GM12878 (cell line): ENCODE results near the gene ZNF600. TPM values are rescaled to one million over a fixed set of nuclear protein-coding genes. Genes with fewer than 3 reads are reported as not detected.

ENCODE experiments used
- ATAC-seq: fragments of 200-7000 bp; cut with Tn5 transposase; 3 replicates; pipeline ENCODE4 v1.9.1; 2020; ENCODE audit warnings: mild to moderate bottlenecking, moderate library complexity
- BruUV-seq: library from RNA; stranded (reverse); fragments of 400-500 nt; replicated peaks from 2 replicates; lab custom pipeline; 2021; lab: Mats Ljungman, UMichigan
- CTCF ChIA-PET: fragments of 300-600 bp; sonication (Branson Sonifier 250); formaldehyde crosslinking; extraction: SDS; loops from one replicate; lab custom pipeline; 2021; ENCODE audit warnings: inconsistent platforms; lab: Yijun Ruan, JAX
- POLR2A ChIA-PET: fragments of 350-600 bp; formaldehyde crosslinking; extraction: SDS; loops from one replicate; lab custom pipeline; 2021; ENCODE audit warnings: inconsistent platforms; lab: Charles Lee
- RAD21 ChIA-PET: fragments of 300-600 bp; sonication (Branson Sonifier 250); formaldehyde crosslinking; loops from one replicate; lab custom pipeline; 2023; ENCODE audit warnings: antibody characterized with exemption; ENCODE audit not compliant: unreplicated experiment; lab: Charles Lee
- SMC1A ChIA-PET: fragments of 300-600 bp; sonication (Branson Sonifier 250); formaldehyde crosslinking; loops from one replicate; lab custom pipeline; 2023; ENCODE audit not compliant: unreplicated experiment, uncharacterized antibody; lab: Charles Lee
- DNase-seq: peaks from one replicate; pipeline ENCODE4 v3.0.0-alpha.2; 2011; ENCODE audit warnings: low read depth, low spot score
- FAIRE-seq: peaks from 3 replicates; lab custom pipeline; 2011; peaks lifted over from hg19 to GRCh38; lab: Jason Lieb, UNC
- H2AFZ ChIP-seq: 2 replicates; pipeline ENCODE4 v1.6.0; 2011; ENCODE audit warnings: low read depth, low read length, control low read depth; ENCODE audit not compliant: control insufficient read depth
- H3K27ac ChIP-seq: 2 replicates; pipeline ENCODE4 v1.5.1; 2011; ENCODE audit warnings: control low read depth; ENCODE audit not compliant: control insufficient read depth, insufficient read depth
- H3K27me3 ChIP-seq, 2 experiments: replicated peaks in 1 of 2; 2 replicates each; pipeline versions ENCODE4 v1.6.0 to v1.6.1; 2011; ENCODE audit warnings: low read length in 1 of 2; ENCODE audit not compliant: control insufficient read depth in 2 of 2, insufficient read depth in 2 of 2
- H3K36me3 ChIP-seq, 2 experiments: 2 replicates each; pipeline ENCODE4 v1.5.1; 2011; ENCODE audit warnings: low read length in 1 of 2; ENCODE audit not compliant: control insufficient read depth in 2 of 2, insufficient read depth in 2 of 2
- H3K4me1 ChIP-seq: 2 replicates; pipeline ENCODE4 v1.6.1; 2011; ENCODE audit warnings: mild to moderate bottlenecking, low read length, moderate library complexity, mixed read lengths; ENCODE audit not compliant: control insufficient read depth, insufficient read depth
- H3K4me2 ChIP-seq: 2 replicates; pipeline ENCODE4 v1.6.0; 2011; ENCODE audit warnings: control low read depth; ENCODE audit not compliant: control insufficient read depth, insufficient read depth
- H3K4me3 ChIP-seq: fragments of 200-600 bp; sonication (generic); 2 replicates; pipeline ENCODE4 v1.5.1; 2016
- H3K79me2 ChIP-seq: 2 replicates; pipeline ENCODE4 v1.6.0; 2011; ENCODE audit warnings: low read length; ENCODE audit not compliant: control insufficient read depth, insufficient read depth
- H3K9ac ChIP-seq: 2 replicates; pipeline ENCODE4 v1.8.0; 2011; ENCODE audit warnings: low read length, control low read depth, mixed read lengths; ENCODE audit not compliant: control insufficient read depth, insufficient read depth
- H3K9me3 ChIP-seq: replicated peaks from 3 replicates; pipeline ENCODE4 v1.5.1; 2011; ENCODE audit warnings: mild to moderate bottlenecking, low read length; ENCODE audit not compliant: control insufficient read depth, insufficient read depth
- H4K20me1 ChIP-seq: 2 replicates; pipeline ENCODE4 v1.6.0; 2011; ENCODE audit not compliant: control insufficient read depth, insufficient read depth
- BMI1 ChIP-seq: fragments of 450-650 bp; IDR thresholded peaks from 2 replicates; pipeline ENCODE4 v1.6.1; 2016; ENCODE audit warnings: mild to moderate bottlenecking, moderate library complexity, borderline replicate concordance
- CTCF ChIP-seq, 3 experiments: IDR thresholded peaks in 2 of 3; conservative IDR thresholded peaks in 1 of 3; 2 replicates each; pipeline ENCODE4 v1.5.1; 2011; ENCODE audit warnings: low read depth in 3 of 3, low read length in 3 of 3, mild to moderate bottlenecking in 3 of 3, control low read depth in 2 of 3, moderate library complexity in 2 of 3, inconsistent platforms in 1 of 3, mixed read lengths in 1 of 3; ENCODE audit not compliant: control insufficient read depth in 2 of 3, insufficient read depth in 1 of 3; ENCODE audit errors: extremely low read depth in 1 of 3
- JUNB ChIP-seq: IDR thresholded peaks from 2 replicates; pipeline ENCODE4 v1.6.1; 2016; ENCODE audit warnings: antibody characterized with exemption, mild to moderate bottlenecking
- MYB ChIP-seq: fragments of 150-350 bp; IDR thresholded peaks from 2 replicates; pipeline ENCODE4 v1.6.1; 2014; ENCODE audit warnings: mild to moderate bottlenecking, low read depth, low read length, borderline replicate concordance
- NR2C2 ChIP-seq: IDR thresholded peaks from 2 replicates; pipeline ENCODE4 v1.6.1; 2011; ENCODE audit warnings: borderline replicate concordance, low read depth; ENCODE audit not compliant: control insufficient read depth, insufficient read length
- REST ChIP-seq: IDR thresholded peaks from 2 replicates; pipeline ENCODE4 v1.6.1; 2012; ENCODE audit warnings: mild to moderate bottlenecking, low read depth, low read length
- SKIL ChIP-seq: fragments of 450-650 bp; IDR thresholded peaks from 2 replicates; pipeline ENCODE4 v1.6.1; 2017; ENCODE audit warnings: mild to moderate bottlenecking, low read depth, inconsistent platforms; ENCODE audit not compliant: poor library complexity, severe bottlenecking
- ZZZ3 ChIP-seq: IDR thresholded peaks from 2 replicates; pipeline ENCODE4 v1.6.1; 2011; ENCODE audit warnings: low read depth; ENCODE audit not compliant: control insufficient read depth, insufficient read length
- WGBS: methylation state at CpG from one replicate; pipeline ENCODE4 v1.1.6; 2016; ENCODE audit warnings: low lambda C conversion rate; ENCODE audit not compliant: insufficient replicate concordance, insufficient coverage; ENCODE audit errors: missing lambda C conversion rate; 5-methylcytosine and 5-hydroxymethylcytosine counted together
- in situ Hi-C: fragments of 300-500 bp; cut with MboI; formaldehyde crosslinking; loops from 9 replicates; pipeline ENCODE4 v1.14.3; 2018; ENCODE audit warnings: mixed read lengths
- intact Hi-C: fragments of 100-400 bp; cut with micrococcal nuclease; formaldehyde crosslinking; loops from one replicate; pipeline ENCODE4 v1.14.2; 2022; ENCODE audit not compliant: unreplicated experiment
- polyA plus RNA-seq, 11 experiments: library from polyadenylated mRNA; depleted of rRNA in 4 of 11; unstranded in 6 of 11; stranded (reverse) in 5 of 11; fragments of >200 nt; fragmentation: Nextera tagmentation in 4 of 11; fragmentation: Illumina TruSeq in 1 of 11; extraction: Ambion mirVana in 4 of 11; extraction: Trizol in 1 of 11; gene quantifications; 1 replicate in 1 of 11; 2 replicates in 10 of 11; pipeline versions ENCODE4 v1.2.1 to v1.2.3, GENCODE V29; 2011 to 2016; ENCODE audit warnings: inconsistent platforms in 2 of 11, missing spikeins in 2 of 11, low read depth in 1 of 11
- total RNA-seq, 4 experiments: library from RNA; depleted of rRNA in 3 of 4; stranded (reverse); fragments of >200 nt in 3 of 4; fragmentation: Illumina TruSeq in 1 of 4; extraction: Trizol in 1 of 4; gene quantifications; 2 replicates each; pipeline versions ENCODE4 v1.2.1 to v1.2.3, GENCODE V29; 2013 to 2021
- TF ChIP-seq, protein P1 (sequence below): fragments of 450-650 bp; IDR thresholded peaks from 2 replicates; pipeline ENCODE4 v1.6.1; 2017; ENCODE audit warnings: borderline replicate concordance
- TF ChIP-seq, protein P2 (sequence below): IDR thresholded peaks from 2 replicates; pipeline ENCODE4 v1.6.1; 2011; ENCODE audit warnings: mild to moderate bottlenecking, low read depth, low read length, moderate library complexity; ENCODE audit not compliant: insufficient replicate concordance

ZNF600 gene
- total and polyA plus RNA-seq, 10 of the 15 experiments (the other 5 are each of a cell fraction or from before 2014, with no cell fraction given) = 9.5 to 25.6 (median 11.9) TPM

DNA sequence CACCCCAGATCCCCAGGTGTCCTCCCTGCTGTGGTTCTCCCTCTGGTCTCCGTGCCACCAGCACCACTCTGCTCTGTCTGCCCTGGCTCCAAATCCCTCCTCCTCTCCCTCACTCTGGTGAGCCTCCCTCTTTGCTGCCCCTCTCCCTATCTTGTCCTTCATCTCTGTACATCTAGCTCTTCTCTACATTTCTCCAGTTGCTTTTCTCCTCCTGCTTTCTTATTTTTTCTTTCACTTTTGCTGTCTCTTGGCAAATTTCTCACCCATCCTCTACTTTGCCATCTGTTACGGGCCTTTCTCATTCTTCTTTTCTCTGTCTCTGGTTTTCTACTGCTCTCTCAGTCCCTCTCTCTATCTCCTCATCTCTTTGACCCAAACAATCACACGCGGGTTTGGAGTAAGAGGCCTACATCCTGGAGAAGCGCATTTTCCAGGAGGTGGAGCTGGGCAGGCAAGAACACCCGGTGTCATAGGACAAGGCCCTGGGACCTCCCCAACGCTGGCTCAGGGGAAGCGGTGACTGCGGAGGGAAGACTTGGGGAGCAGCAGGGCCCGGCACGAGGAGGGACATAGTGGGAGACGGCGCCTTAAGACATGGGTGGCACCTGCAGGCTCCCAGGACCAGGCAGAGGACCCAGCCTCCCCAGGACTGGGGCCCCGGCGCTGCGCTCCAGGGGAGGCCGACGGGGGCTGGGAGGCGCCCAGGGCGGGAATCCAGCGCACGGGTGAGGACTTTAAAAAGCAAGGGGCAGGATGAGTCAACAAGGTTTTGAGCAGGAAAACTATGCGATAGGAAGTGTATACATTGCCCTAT is 61.7 kb downstream of the ZNF600 start:
- Histone ChIP-seq H2AFZ (no peak overlapping the region), H3K36me3 (peaks cover 0 to 11% of the 10 kb centered on the region in 2 experiments; a peak in 2 of 4 replicates), H3K4me3 (no peak overlapping the region), H3K9ac (no peak overlapping the region), H3K4me2 (no peak overlapping the region), H3K27me3 (no peaks in the 10 kb centered on the region), H3K9me3 (peaks cover 7% of the 10 kb centered on the region), H4K20me1 (no peaks in the 10 kb centered on the region), H3K27ac (no peak overlapping the region), H3K4me1 (no peaks in the 10 kb centered on the region), H3K79me2 (no peaks in the 10 kb centered on the region)
- FAIRE-seq (no peak), ATAC-seq (no peak), DNase-seq (no peak)
- no TSS peak for BruUV-seq
- SMC1A ChIA-PET = no interaction called here
- POLR2A ChIA-PET = no interaction called here
- 97% methylated on average over 23 of the region's 23 CpGs for WGBS
- CTCF ChIA-PET = no interaction called here
- RAD21 ChIA-PET = no interaction called here
- in situ Hi-C loops = no loop called here
- intact Hi-C loops = no loop called here
- TF ChIP-seq SKIL = no peak
- no peak for TF ChIP-seq CTCF (IDR thresholded peaks at IDR 0.05 in 2 of 3, conservative IDR thresholded peaks at IDR 0.05 in 1 of 3; ENCODE audit: control insufficient read depth in 2 of 3, extremely low read depth in 1 of 3, insufficient read depth in 1 of 3, low read depth in 3 of 3, low read length in 3 of 3)
- TF ChIP-seq BMI1 = no peak
- no peak for TF ChIP-seq REST
- TF ChIP-seq, protein P1, sequence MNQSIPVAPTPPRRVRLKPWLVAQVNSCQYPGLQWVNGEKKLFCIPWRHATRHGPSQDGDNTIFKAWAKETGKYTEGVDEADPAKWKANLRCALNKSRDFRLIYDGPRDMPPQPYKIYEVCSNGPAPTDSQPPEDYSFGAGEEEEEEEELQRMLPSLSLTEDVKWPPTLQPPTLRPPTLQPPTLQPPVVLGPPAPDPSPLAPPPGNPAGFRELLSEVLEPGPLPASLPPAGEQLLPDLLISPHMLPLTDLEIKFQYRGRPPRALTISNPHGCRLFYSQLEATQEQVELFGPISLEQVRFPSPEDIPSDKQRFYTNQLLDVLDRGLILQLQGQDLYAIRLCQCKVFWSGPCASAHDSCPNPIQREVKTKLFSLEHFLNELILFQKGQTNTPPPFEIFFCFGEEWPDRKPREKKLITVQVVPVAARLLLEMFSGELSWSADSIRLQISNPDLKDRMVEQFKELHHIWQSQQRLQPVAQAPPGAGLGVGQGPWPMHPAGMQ = no peak
- TF ChIP-seq JUNB = no peak
- TF ChIP-seq MYB = no peak
- TF ChIP-seq, protein P2, sequence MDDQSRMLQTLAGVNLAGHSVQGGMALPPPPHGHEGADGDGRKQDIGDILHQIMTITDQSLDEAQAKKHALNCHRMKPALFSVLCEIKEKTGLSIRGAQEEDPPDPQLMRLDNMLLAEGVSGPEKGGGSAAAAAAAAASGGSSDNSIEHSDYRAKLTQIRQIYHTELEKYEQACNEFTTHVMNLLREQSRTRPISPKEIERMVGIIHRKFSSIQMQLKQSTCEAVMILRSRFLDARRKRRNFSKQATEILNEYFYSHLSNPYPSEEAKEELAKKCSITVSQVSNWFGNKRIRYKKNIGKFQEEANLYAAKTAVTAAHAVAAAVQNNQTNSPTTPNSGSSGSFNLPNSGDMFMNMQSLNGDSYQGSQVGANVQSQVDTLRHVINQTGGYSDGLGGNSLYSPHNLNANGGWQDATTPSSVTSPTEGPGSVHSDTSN = no peak
- TF ChIP-seq ZZZ3 = no peak
- TF ChIP-seq NR2C2 = no peak
